Effector memory CD4-positive, alpha-beta T cell (primary cell): ENCODE results near the gene ASTN2.
"Not testable (repeated sequence)": the region's sequence is repeated elsewhere in the genome, so short reads cannot be mapped to it uniquely, and the experiment has no call there.

Experiments
- DNase-seq, 3 donors: peaks; one replicate each; pipeline ENCODE4 v3.0.0-alpha.2; 2020
- H3K27ac ChIP-seq: 2 replicates; pipeline ENCODE4 v1.7.0; 2013; ENCODE audit warnings: mild to moderate bottlenecking, low read length, moderate library complexity; ENCODE audit not compliant: insufficient read depth, poor library complexity, severe bottlenecking
- H3K27me3 ChIP-seq: replicated peaks from 2 replicates; pipeline ENCODE4 v1.7.0; 2013; ENCODE audit warnings: mild to moderate bottlenecking, low read length; ENCODE audit not compliant: insufficient read depth, control insufficient read depth, poor library complexity, severe bottlenecking
- H3K36me3 ChIP-seq: 2 replicates; pipeline ENCODE4 v1.7.0; 2013; ENCODE audit warnings: mild to moderate bottlenecking, low read length, moderate library complexity; ENCODE audit not compliant: control insufficient read depth, insufficient read depth
- H3K4me1 ChIP-seq: 2 replicates; pipeline ENCODE4 v1.7.0; 2013; ENCODE audit warnings: low read length, mild to moderate bottlenecking; ENCODE audit not compliant: control insufficient read depth, insufficient read depth, poor library complexity, severe bottlenecking
- H3K4me3 ChIP-seq: 2 replicates; pipeline ENCODE4 v1.7.0; 2013; ENCODE audit warnings: low read length, low read depth, mild to moderate bottlenecking; ENCODE audit not compliant: insufficient read depth, poor library complexity, severe bottlenecking
- H3K9me3 ChIP-seq: 2 replicates; pipeline ENCODE4 v1.7.0; 2013; ENCODE audit warnings: mild to moderate bottlenecking, low read length, moderate library complexity; ENCODE audit not compliant: control insufficient read depth

ASTN2 gene

GRCh38 chr9:116695438-116695837, 719.4 kb downstream of the ASTN2 start:
- H3K27me3 ChIP-seq = no peaks in the 10 kb centered on the region
- DNase-seq = no peak
- peaks cover 5% of the 10 kb centered on the region for H3K4me1 ChIP-seq
- no peaks in the 10 kb centered on the region for H3K9me3 ChIP-seq
- no peak overlapping the region for H3K27ac ChIP-seq
- H3K36me3 ChIP-seq = peaks cover 25% of the 10 kb centered on the region
- no peak overlapping the region for H3K4me3 ChIP-seq

DNA sequence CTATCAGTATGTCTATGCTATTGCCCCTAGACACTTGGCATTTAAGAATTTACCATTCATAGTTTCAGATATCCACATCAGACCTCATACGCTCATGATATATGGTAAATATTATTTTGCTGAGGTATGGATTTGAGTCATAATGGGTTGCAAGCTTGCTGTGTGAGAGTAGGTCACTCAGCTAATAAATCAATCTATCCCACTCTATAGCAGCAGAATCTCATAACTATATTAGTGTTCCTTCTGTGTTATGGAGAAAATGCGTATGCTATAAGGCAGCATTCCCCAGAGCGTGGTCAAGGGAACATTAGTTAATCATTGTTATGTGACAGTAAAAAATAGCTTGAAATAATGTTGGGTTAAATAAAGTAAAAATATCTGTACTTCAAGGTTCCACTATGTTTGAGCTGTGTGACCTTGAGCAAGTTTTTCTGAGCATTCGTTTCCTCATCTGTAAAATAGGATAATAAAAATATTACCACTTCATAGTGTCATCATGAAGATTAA, 720.0 kb downstream of the ASTN2 start:
- H3K27ac ChIP-seq = no peak overlapping the region
- H3K4me1 ChIP-seq = peaks cover 5% of the 10 kb centered on the region
- no peaks in the 10 kb centered on the region for H3K9me3 ChIP-seq
- no peak overlapping the region for H3K4me3 ChIP-seq
- no peaks in the 10 kb centered on the region for H3K27me3 ChIP-seq
- no peak for DNase-seq
- peaks cover 24% of the 10 kb centered on the region for H3K36me3 ChIP-seq

GRCh38 chr9:116693233-116693731, 721.6 kb downstream of the ASTN2 start:
- Histone ChIP-seq H3K27ac (no peak overlapping the region), H3K4me3 (no peak overlapping the region)

DNA sequence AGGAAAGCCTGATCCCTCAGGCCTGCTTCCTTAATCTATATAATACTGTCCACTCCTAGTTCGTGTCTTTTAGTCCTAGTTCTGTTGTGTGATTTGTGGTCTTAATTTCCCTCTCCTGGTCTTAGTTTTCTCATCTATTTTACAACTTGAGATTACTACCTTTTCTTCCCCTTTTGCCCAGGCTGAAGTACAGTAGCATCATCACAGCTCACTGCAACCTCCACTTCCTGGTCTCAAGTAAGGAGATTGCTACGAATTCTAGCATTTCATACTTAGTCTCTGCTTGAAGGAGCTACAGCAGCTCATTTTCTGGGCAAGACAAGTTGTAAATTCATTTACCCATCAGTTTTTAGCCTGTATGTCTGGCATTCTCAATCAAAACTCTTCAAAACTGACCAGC, 722.2 kb downstream of the ASTN2 start:
- H3K9me3 ChIP-seq = no peaks in the 10 kb centered on the region
- no peak overlapping the region for H3K27ac ChIP-seq
- no peaks in the 10 kb centered on the region for H3K27me3 ChIP-seq
- H3K36me3 ChIP-seq = peaks cover 2% of the 10 kb centered on the region
- DNase-seq = no peak
- H3K4me3 ChIP-seq = no peak overlapping the region
- H3K4me1 ChIP-seq = peaks cover 12% of the 10 kb centered on the region

More at GRCh38 chr9:116693233-116693731, 721.6 kb downstream of the ASTN2 start:
- H3K4me1 ChIP-seq = peaks cover 5% of the 10 kb centered on the region
- DNase-seq = no peak
- H3K9me3 ChIP-seq = no peaks in the 10 kb centered on the region
- H3K36me3 ChIP-seq = peaks cover 8% of the 10 kb centered on the region
- no peaks in the 10 kb centered on the region for H3K27me3 ChIP-seq

- no peak overlapping the region for H3K27ac ChIP-seq
- H3K9me3 ChIP-seq = no peaks in the 10 kb centered on the region
- no peaks in the 10 kb centered on the region for H3K27me3 ChIP-seq
- no peaks in the 10 kb centered on the region for H3K36me3 ChIP-seq
- DNase-seq = no peak
- peaks cover 15% of the 10 kb centered on the region for H3K4me1 ChIP-seq
- no peak overlapping the region for H3K4me3 ChIP-seq
Measured at GRCh38 chr9:116691607-116692006, 723.2 kb downstream of the ASTN2 start.

DNA sequence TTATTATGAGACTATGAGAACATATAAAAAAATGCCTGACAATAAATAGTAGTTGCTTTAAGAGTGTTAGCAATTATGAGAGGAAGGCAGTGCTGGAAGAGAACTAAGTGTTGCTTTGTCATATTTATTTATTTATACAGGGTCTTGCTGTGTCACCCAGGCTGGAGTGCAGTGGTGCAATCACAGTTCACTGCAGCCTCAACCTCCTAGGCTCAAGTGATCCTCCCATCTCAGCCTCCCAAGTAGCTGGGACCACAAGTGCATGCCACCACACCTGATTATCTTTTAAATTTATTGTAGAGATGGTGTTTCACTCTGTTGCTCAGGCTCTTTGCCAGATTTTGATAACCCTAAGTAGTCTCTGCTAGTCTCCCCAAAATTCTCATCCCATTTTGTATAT, 724.1 kb downstream of the ASTN2 start:
- not testable (repeated sequence) for DNase-seq, H3K4me3 ChIP-seq, H3K9me3 ChIP-seq, H3K27me3 ChIP-seq, H3K36me3 ChIP-seq, H3K27ac ChIP-seq
- H3K4me1 ChIP-seq = peaks cover 19% of the 10 kb centered on the region

DNA sequence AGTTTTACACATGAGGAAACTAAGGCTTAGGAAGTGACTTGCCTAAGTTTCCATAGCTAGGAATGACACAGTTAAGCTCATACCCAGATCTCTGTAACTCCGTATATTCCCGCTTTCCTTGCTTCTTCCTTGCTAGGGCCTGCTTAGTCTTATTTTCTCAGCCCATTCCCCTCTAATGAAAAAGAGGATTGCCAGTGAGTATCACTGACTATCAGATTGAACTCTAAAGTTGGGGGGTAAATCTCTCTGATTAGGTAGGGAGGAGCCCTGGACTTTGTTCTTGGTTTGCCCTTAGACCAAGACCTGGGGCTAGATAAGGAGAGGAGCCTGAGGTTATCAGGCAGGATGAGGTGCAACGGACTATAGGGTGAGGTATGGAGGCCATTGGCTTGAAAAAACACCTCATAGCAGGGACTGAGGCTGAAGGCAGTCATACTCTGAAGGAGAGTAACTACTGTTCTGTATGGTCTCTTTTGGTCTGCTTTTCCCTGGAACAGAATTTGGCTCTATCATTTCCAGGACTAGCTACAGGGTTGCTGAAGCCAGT, 725.3 kb downstream of the ASTN2 start:
- Histone ChIP-seq H3K4me3 (no peak overlapping the region), H3K27ac (no peak overlapping the region), H3K27me3 (no peaks in the 10 kb centered on the region), H3K4me1 (peaks cover 19% of the 10 kb centered on the region), H3K9me3 (no peaks in the 10 kb centered on the region), H3K36me3 (no peaks in the 10 kb centered on the region)
- DNase-seq = no peak

GRCh38 chr9:116688806-116689485, 725.9 kb downstream of the ASTN2 start:
- Histone ChIP-seq H3K27me3 (no peaks in the 10 kb centered on the region), H3K27ac (no peak overlapping the region), H3K36me3 (no peaks in the 10 kb centered on the region), H3K4me1 (peaks cover 19% of the 10 kb centered on the region), H3K4me3 (no peak overlapping the region), H3K9me3 (no peaks in the 10 kb centered on the region)
- DNase-seq = no peak

GRCh38 chr9:116687754-116688135, 727.1 kb downstream of the ASTN2 start:
- no peaks in the 10 kb centered on the region for H3K9me3 ChIP-seq
- H3K27me3 ChIP-seq = no peaks in the 10 kb centered on the region
- no peaks in the 10 kb centered on the region for H3K36me3 ChIP-seq
- H3K4me1 ChIP-seq = peaks cover 19% of the 10 kb centered on the region
- peak overlapping the region; percentile 81 for H3K4me3 ChIP-seq
- peak overlapping the region; percentile 59 for H3K27ac ChIP-seq
- no peak for DNase-seq

GRCh38 chr9:116687074-116687753, 727.6 kb downstream of the ASTN2 start, which contains the start of gene TRIM32:
Gene TRIM32, plus strand, starts transcription at chr9:116687305. Its CDS starts 10,438 bp downstream, at chr9:116697743.
- peak; percentile 76 to 85 (median 84) for DNase-seq
- H3K9me3 ChIP-seq = no peaks in the 10 kb centered on the region
- H3K4me3 ChIP-seq = peak within 1 kb of the TSS; percentile 81
- H3K4me1 ChIP-seq = peaks cover 15% of the 10 kb centered on the region
- no peaks in the 10 kb centered on the region for H3K27me3 ChIP-seq
- H3K27ac ChIP-seq = peak within 1 kb of the TSS; percentile 59
- H3K36me3 ChIP-seq = no peaks in the 10 kb centered on the region
